Measurements from ENCODE around the gene BABAM2. TPM values are rescaled to one million over a fixed set of nuclear protein-coding genes. Genes with fewer than 3 reads are reported as not detected.

Gene BABAM2
- total RNA-seq, 1 donor = 42.0 TPM

GRCh38 chr2:28173377-28173776 lies 282.8 kb downstream of the BABAM2 start:
- H3K4me3 ChIP-seq (ENCODE audit: insufficient read depth, low read length) = no peak overlapping the region
- no peak overlapping the region for H3K4me2 ChIP-seq (ENCODE audit: insufficient read depth, low read length)
- no peak for DNase-seq (ENCODE audit: insufficient read length, low spot score, missing footprints)
- no peaks in the 10 kb centered on the region for H3K36me3 ChIP-seq (ENCODE audit: insufficient read depth, low read length)
- no peaks in the 10 kb centered on the region for H4K20me1 ChIP-seq (ENCODE audit: insufficient read depth, low read length)
- no peaks in the 10 kb centered on the region for H3K27me3 ChIP-seq (ENCODE audit: insufficient read depth, low read length)
- H3K9me3 ChIP-seq (ENCODE audit: low read depth, low read length) = no peaks in the 10 kb centered on the region
- H3K27ac ChIP-seq (ENCODE audit: low read depth, low read length) = peak overlapping the region; percentile 34
- H2AFZ ChIP-seq (ENCODE audit: low read length) = no peak overlapping the region
- H3K4me1 ChIP-seq (ENCODE audit: insufficient read depth, low read length) = peaks cover 10% of the 10 kb centered on the region
- H3K79me2 ChIP-seq (ENCODE audit: insufficient read depth, low read length) = no peaks in the 10 kb centered on the region
- TF ChIP-seq CTCF (IDR thresholded peaks at IDR 0.05; ENCODE audit: extremely low read depth, low read depth, low read length) = no peak

DNA sequence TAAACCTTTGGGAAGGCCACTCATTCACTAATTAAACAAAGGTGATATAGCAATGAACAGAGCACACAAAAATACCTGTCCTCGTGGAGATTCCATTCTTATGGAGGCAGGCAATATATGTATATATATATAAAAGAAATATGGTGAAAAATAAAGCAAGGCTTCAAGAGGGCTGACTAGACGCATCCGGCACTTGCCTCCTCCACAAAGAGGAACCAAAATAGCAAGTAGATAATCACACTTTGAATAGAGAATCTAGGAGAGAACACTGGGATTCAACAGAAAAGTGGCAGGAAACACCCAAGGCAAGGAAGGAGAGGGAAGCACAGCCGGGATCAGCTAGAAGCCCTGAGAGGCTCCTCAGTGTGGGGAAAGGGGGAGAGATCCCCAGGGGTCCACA lies 283.7 kb downstream of the BABAM2 start:
- Histone ChIP-seq H2AFZ (ENCODE audit: low read length) (no peak overlapping the region), H4K20me1 (ENCODE audit: insufficient read depth, low read length) (no peaks in the 10 kb centered on the region), H3K79me2 (ENCODE audit: insufficient read depth, low read length) (no peaks in the 10 kb centered on the region), H3K27ac (ENCODE audit: low read depth, low read length) (no peak overlapping the region), H3K4me1 (ENCODE audit: insufficient read depth, low read length) (peaks cover 10% of the 10 kb centered on the region), H3K27me3 (ENCODE audit: insufficient read depth, low read length) (no peaks in the 10 kb centered on the region), H3K9me3 (ENCODE audit: low read depth, low read length) (no peaks in the 10 kb centered on the region), H3K4me3 (ENCODE audit: insufficient read depth, low read length) (no peak overlapping the region), H3K4me2 (ENCODE audit: insufficient read depth, low read length) (no peak overlapping the region), H3K36me3 (ENCODE audit: insufficient read depth, low read length) (no peaks in the 10 kb centered on the region)
- no peak for DNase-seq (ENCODE audit: insufficient read length, low spot score, missing footprints)
- no peak for TF ChIP-seq CTCF (IDR thresholded peaks at IDR 0.05; ENCODE audit: extremely low read depth, low read depth, low read length)

GRCh38 chr2:28175028-28175427 lies 284.5 kb downstream of the BABAM2 start:
- no peaks in the 10 kb centered on the region for H3K36me3 ChIP-seq (ENCODE audit: insufficient read depth, low read length)
- no peaks in the 10 kb centered on the region for H3K9me3 ChIP-seq (ENCODE audit: low read depth, low read length)
- no peak overlapping the region for H3K4me2 ChIP-seq (ENCODE audit: insufficient read depth, low read length)
- H4K20me1 ChIP-seq (ENCODE audit: insufficient read depth, low read length) = no peaks in the 10 kb centered on the region
- DNase-seq (ENCODE audit: insufficient read length, low spot score, missing footprints) = no peak
- no peaks in the 10 kb centered on the region for H3K79me2 ChIP-seq (ENCODE audit: insufficient read depth, low read length)
- no peak overlapping the region for H2AFZ ChIP-seq (ENCODE audit: low read length)
- no peak for TF ChIP-seq CTCF (IDR thresholded peaks at IDR 0.05; ENCODE audit: extremely low read depth, low read depth, low read length)
- peaks cover 10% of the 10 kb centered on the region for H3K4me1 ChIP-seq (ENCODE audit: insufficient read depth, low read length)
- H3K27ac ChIP-seq (ENCODE audit: low read depth, low read length) = no peak overlapping the region
- no peak overlapping the region for H3K4me3 ChIP-seq (ENCODE audit: insufficient read depth, low read length)
- no peaks in the 10 kb centered on the region for H3K27me3 ChIP-seq (ENCODE audit: insufficient read depth, low read length)

GRCh38 chr2:28178946-28179345 lies 288.4 kb downstream of the BABAM2 start:
- Histone ChIP-seq H3K4me1 (ENCODE audit: insufficient read depth, low read length) (no peaks in the 10 kb centered on the region), H3K9me3 (ENCODE audit: low read depth, low read length) (no peaks in the 10 kb centered on the region), H3K27ac (ENCODE audit: low read depth, low read length) (no peak overlapping the region), H3K36me3 (ENCODE audit: insufficient read depth, low read length) (no peaks in the 10 kb centered on the region), H3K79me2 (ENCODE audit: insufficient read depth, low read length) (no peaks in the 10 kb centered on the region), H3K4me3 (ENCODE audit: insufficient read depth, low read length) (no peak overlapping the region), H4K20me1 (ENCODE audit: insufficient read depth, low read length) (no peaks in the 10 kb centered on the region), H2AFZ (ENCODE audit: low read length) (no peak overlapping the region), H3K27me3 (ENCODE audit: insufficient read depth, low read length) (no peaks in the 10 kb centered on the region), H3K4me2 (ENCODE audit: insufficient read depth, low read length) (no peak overlapping the region)
- no peak for DNase-seq (ENCODE audit: insufficient read length, low spot score, missing footprints)
- TF ChIP-seq CTCF (IDR thresholded peaks at IDR 0.05; ENCODE audit: extremely low read depth, low read depth, low read length) = no peak

Data from osteoblast (primary cell).